Neutrophil (primary cell): Measurements from ENCODE around the gene DDHD1.

Source experiments
- H3K27ac ChIP-seq: fragments of 200-600 bp; sonication (generic); 2 replicates; pipeline ENCODE4 v1.5.1; 2016; ENCODE audit warnings: mild to moderate bottlenecking, moderate library complexity
- H3K27me3 ChIP-seq: fragments of 200-600 bp; sonication (generic); 2 replicates; pipeline ENCODE4 v1.6.0; 2016; ENCODE audit warnings: mild to moderate bottlenecking
- H3K36me3 ChIP-seq: fragments of 200-600 bp; sonication (generic); 2 replicates; pipeline ENCODE4 v1.5.1; 2017
- H3K4me1 ChIP-seq, 2 experiments: fragments of 200-600 bp in 1 of 2; sonication (generic) in 1 of 2; 1 replicate in 1 of 2; 2 replicates in 1 of 2; pipeline versions ENCODE4 v1.5.1 to v1.6.1; 2013 to 2016; ENCODE audit warnings: low read depth in 1 of 2, low read length in 1 of 2, mild to moderate bottlenecking in 1 of 2, moderate library complexity in 1 of 2; ENCODE audit not compliant: control insufficient read depth in 1 of 2, insufficient read depth in 1 of 2
- H3K4me3 ChIP-seq, 2 experiments: fragments of 200-600 bp in 1 of 2; sonication (generic) in 1 of 2; 1 replicate in 1 of 2; 2 replicates in 1 of 2; pipeline ENCODE4 v1.5.1; 2013 to 2016; ENCODE audit warnings: low read depth in 1 of 2, low read length in 1 of 2, mild to moderate bottlenecking in 1 of 2, moderate library complexity in 1 of 2
- H3K9me3 ChIP-seq: fragments of 200-600 bp; sonication (generic); 2 replicates; pipeline ENCODE4 v1.5.1; 2016
- CTCF ChIP-seq: fragments of 200-600 bp; sonication (generic); IDR thresholded peaks from 2 replicates; pipeline ENCODE4 v1.5.1; 2016; ENCODE audit warnings: antibody characterized with exemption

DDHD1 gene

GRCh38 chr14:53175375-53175774, 22.3 kb upstream of the DDHD1 start:
- H3K9me3 ChIP-seq, result no peaks in the 10 kb centered on the region
- H3K4me1 ChIP-seq, result no peaks in the 10 kb centered on the region
- H3K4me3 ChIP-seq, result no peak overlapping the region
- H3K27me3 ChIP-seq, result no peaks in the 10 kb centered on the region
- no peak overlapping the region for H3K27ac ChIP-seq
- TF ChIP-seq CTCF, result no peak
- no peaks in the 10 kb centered on the region for H3K36me3 ChIP-seq

- Histone ChIP-seq H3K36me3 (no peaks in the 10 kb centered on the region), H3K27ac (no peak overlapping the region), H3K9me3 (no peaks in the 10 kb centered on the region), H3K27me3 (no peaks in the 10 kb centered on the region), H3K4me1 (no peaks in the 10 kb centered on the region), H3K4me3 (no peak overlapping the region)
- TF ChIP-seq CTCF, result no peak
These were observed 21.8 kb upstream of the DDHD1 start for GRCh38 chr14:53174918-53175317.

GRCh38 chr14:53168786-53169185, 15.7 kb upstream of the DDHD1 start:
- H3K27ac ChIP-seq, result no peak overlapping the region
- H3K4me3 ChIP-seq, result no peak overlapping the region
- no peak for TF ChIP-seq CTCF
- no peaks in the 10 kb centered on the region for H3K9me3 ChIP-seq
- no peaks in the 10 kb centered on the region for H3K36me3 ChIP-seq
- no peaks in the 10 kb centered on the region for H3K4me1 ChIP-seq
- H3K27me3 ChIP-seq, result no peaks in the 10 kb centered on the region

GRCh38 chr14:53167602-53168328, 14.6 kb upstream of the DDHD1 start:
- no peak overlapping the region for H3K4me3 ChIP-seq
- no peaks in the 10 kb centered on the region for H3K36me3 ChIP-seq
- no peak overlapping the region for H3K27ac ChIP-seq
- H3K4me1 ChIP-seq, result no peaks in the 10 kb centered on the region
- no peaks in the 10 kb centered on the region for H3K27me3 ChIP-seq
- no peak for TF ChIP-seq CTCF
- H3K9me3 ChIP-seq, result no peaks in the 10 kb centered on the region

- no peaks in the 10 kb centered on the region for H3K27me3 ChIP-seq
- H3K4me3 ChIP-seq, result no peak overlapping the region
- H3K27ac ChIP-seq, result peak overlapping the region; percentile 73
- TF ChIP-seq CTCF, result no peak
- no peaks in the 10 kb centered on the region for H3K9me3 ChIP-seq
- peaks cover 0 to 9% of the 10 kb centered on the region in 2 experiments for H3K4me1 ChIP-seq
- H3K36me3 ChIP-seq, result no peaks in the 10 kb centered on the region
These were observed 8.8 kb upstream of the DDHD1 start for GRCh38 chr14:53161758-53162435.
